HEK293 (cell line): Measurements from ENCODE around the gene ARID5A.
"Not testable (repeated sequence)": the region's sequence is repeated elsewhere in the genome, so short reads cannot be mapped to it uniquely, and the experiment has no call there.

Experiments used
- CTCF ChIA-PET: fragments of 350-600 bp; formaldehyde crosslinking; extraction: SDS; loops from one replicate; lab custom pipeline; 2021; ENCODE audit warnings: antibody characterized with exemption; lab: Yijun Ruan, JAX
- POLR2A ChIA-PET: fragments of 300-600 bp; formaldehyde crosslinking; extraction: SDS; loops from one replicate; lab custom pipeline; 2020; ENCODE audit warnings: antibody characterized with exemption, inconsistent platforms; lab: Yijun Ruan, JAX
- H3K27ac ChIP-seq: fragments of 200-500 bp; sonication (Bioruptor generic); 2 replicates; pipeline ENCODE4 v1.5.1; 2014; ENCODE audit warnings: low read depth, low read length, control low read depth, inconsistent platforms; ENCODE audit errors: extremely low read depth
- H3K36me3 ChIP-seq, 2 experiments: fragments of 200-500 bp in 1 of 2; sonication (Bioruptor generic) in 1 of 2; 1 replicate in 1 of 2; 2 replicates in 1 of 2; pipeline ENCODE4 v1.5.1; 2014 to 2017; ENCODE audit warnings: inconsistent platforms in 2 of 2, low read length in 2 of 2; ENCODE audit not compliant: control insufficient read depth in 2 of 2, insufficient read depth in 1 of 2
- H3K4me1 ChIP-seq: fragments of 200-500 bp; sonication (Bioruptor generic); 2 replicates; pipeline ENCODE4 v1.5.1; 2014; ENCODE audit warnings: mild to moderate bottlenecking, low read length, inconsistent platforms; ENCODE audit not compliant: control insufficient read depth, insufficient read depth
- H3K4me3 ChIP-seq: 2 replicates; pipeline ENCODE4 v1.5.1; 2011; ENCODE audit warnings: low read depth, mild to moderate bottlenecking, control low read depth, low read length, moderate library complexity
- H3K9me3 ChIP-seq: fragments of 200-500 bp; sonication (Bioruptor generic); 2 replicates; pipeline ENCODE4 v1.5.1; 2014; ENCODE audit warnings: low read depth, low read length, inconsistent platforms; ENCODE audit not compliant: control insufficient read depth, insufficient read depth
- HOXA7 ChIP-seq: sonication (generic); formaldehyde crosslinking; IDR thresholded peaks from 2 replicates; pipeline ENCODE4 v1.8.1; 2022; ENCODE audit warnings: missing genetic modification reagents, borderline replicate concordance
- SETDB1 ChIP-seq: IDR thresholded peaks from one replicate; pipeline ENCODE4 v1.6.1; 2017; ENCODE audit warnings: mild to moderate bottlenecking, low read length, moderate library complexity, mixed read lengths; ENCODE audit not compliant: insufficient read length
- ZBTB20 ChIP-seq: fragments of 450-650 bp; formaldehyde crosslinking; IDR thresholded peaks from 2 replicates; pipeline ENCODE4 v1.5.1; 2016; ENCODE audit warnings: missing biosample characterization, missing genetic modification characterization
- ZBTB44 ChIP-seq: fragments of 450-650 bp; IDR thresholded peaks from 2 replicates; pipeline ENCODE4 v1.5.1; 2018; ENCODE audit warnings: missing biosample characterization, mild to moderate bottlenecking, missing genetic modification characterization
- ZNF544 ChIP-seq: fragments of 450-650 bp; formaldehyde crosslinking; IDR thresholded peaks from 2 replicates; pipeline ENCODE4 v1.5.0; 2017; ENCODE audit warnings: missing biosample characterization, missing genetic modification characterization
- ZNF549 ChIP-seq: fragments of 450-650 bp; IDR thresholded peaks from 2 replicates; pipeline ENCODE4 v1.5.1; 2018; ENCODE audit warnings: missing biosample characterization, missing genetic modification characterization, mild to moderate bottlenecking, inconsistent platforms, moderate library complexity
- ZNF677 ChIP-seq: fragments of 450-650 bp; IDR thresholded peaks from 2 replicates; pipeline ENCODE4 v1.5.0; 2018; ENCODE audit warnings: missing biosample characterization, mild to moderate bottlenecking, missing genetic modification characterization, moderate library complexity
- ZNF776 ChIP-seq: fragments of 450-650 bp; formaldehyde crosslinking; IDR thresholded peaks from 2 replicates; pipeline ENCODE4 v1.5.0; 2017; ENCODE audit warnings: missing biosample characterization, missing genetic modification characterization, borderline replicate concordance
- TF ChIP-seq, protein P1 (sequence below): fragments of 450-650 bp; formaldehyde crosslinking; IDR thresholded peaks from 2 replicates; pipeline ENCODE4 v1.5.1; 2016; ENCODE audit warnings: missing biosample characterization, missing genetic modification characterization
- TF ChIP-seq, protein P2 (sequence below): IDR thresholded peaks from 2 replicates; pipeline ENCODE4 v1.6.1; 2011; ENCODE audit warnings: mild to moderate bottlenecking, low read depth, low read length, borderline replicate concordance

Gene ARID5A

DNA sequence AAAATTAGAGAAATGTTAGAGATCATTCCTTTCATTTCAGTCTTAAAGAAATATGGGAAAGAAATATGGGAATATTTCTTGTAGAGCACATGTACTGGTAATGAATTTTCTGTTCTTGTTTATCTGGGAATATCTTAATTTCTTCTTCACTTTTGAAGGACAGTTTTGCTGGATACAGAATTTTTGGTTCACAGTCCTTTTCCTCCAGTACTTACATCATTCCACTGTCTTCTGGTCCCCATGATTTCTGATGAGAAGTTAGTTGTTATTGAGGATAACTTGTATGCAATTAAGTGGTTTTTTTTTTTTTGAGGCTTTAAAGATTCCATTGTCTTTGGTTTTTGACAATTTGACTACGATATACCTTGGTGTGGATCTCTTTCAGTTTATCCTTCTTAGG is 42.4 kb upstream of the ARID5A start:
- Histone ChIP-seq H3K4me1 (no peaks in the 10 kb centered on the region), H3K36me3 (no peaks in the 10 kb centered on the region), H3K27ac (no peak overlapping the region), H3K4me3 (no peak overlapping the region), H3K9me3 (no peaks in the 10 kb centered on the region; the same call in 1 of the 2 replicates)
- ChIA-PET CTCF (interaction anchor here (3.0 kb wide), 1 partner anchor 15 kb away, joined by 14 read pairs; no protein-coding TSS in a partner anchor), POLR2A (no interaction called here)
- no peak for TF ChIP-seq ZNF776
- TF ChIP-seq SETDB1: peak; percentile 69

GRCh38 chr2:96495982-96496629 is 40.4 kb upstream of the ARID5A start:
- no peak overlapping the region for H3K27ac ChIP-seq
- TF ChIP-seq ZNF677 (peak; percentile 57; the same call in 1 of the 2 replicates), ZNF544 (tag by site-specific recombination) (no peak)
- TF ChIP-seq, all 188 proteins: peak for 1
- H3K36me3 ChIP-seq: no peaks in the 10 kb centered on the region
- no peak overlapping the region for H3K4me3 ChIP-seq
- POLR2A ChIA-PET: interaction anchor here (0.7 kb wide), 1 partner anchor 597 kb away, joined by 3 read pairs; no protein-coding TSS in a partner anchor
- no peaks in the 10 kb centered on the region for H3K4me1 ChIP-seq
- no peaks in the 10 kb centered on the region; the same call in 1 of the 2 replicates for H3K9me3 ChIP-seq
- CTCF ChIA-PET: interaction anchor here (0.8 to 3.0 kb wide), 4 partner anchors 9 to 89 kb away, joined by 3 to 14 read pairs (median 4); partner anchors contain the start of gene NEURL3

DNA sequence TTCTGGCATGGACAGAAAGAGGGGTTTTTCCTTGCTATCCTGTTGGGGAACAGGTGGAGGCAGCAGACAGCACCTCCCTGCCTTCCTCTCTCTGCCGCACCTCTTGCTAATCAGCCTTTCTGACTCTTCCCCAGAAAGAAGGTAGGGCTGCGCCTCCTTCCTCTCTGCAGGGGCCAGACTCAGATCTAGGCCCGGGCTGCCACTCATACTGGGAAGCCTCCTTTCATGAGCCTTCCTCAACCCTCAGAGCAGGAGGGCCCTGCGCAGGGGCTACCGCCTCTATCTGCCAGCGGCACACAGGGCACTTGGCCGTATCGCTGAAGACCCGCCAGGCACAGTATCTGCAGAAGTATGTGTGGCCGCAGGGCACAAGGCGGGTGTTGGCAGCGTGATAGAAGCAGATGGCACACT is 38.5 kb upstream of the ARID5A start:
- TF ChIP-seq, protein P1, sequence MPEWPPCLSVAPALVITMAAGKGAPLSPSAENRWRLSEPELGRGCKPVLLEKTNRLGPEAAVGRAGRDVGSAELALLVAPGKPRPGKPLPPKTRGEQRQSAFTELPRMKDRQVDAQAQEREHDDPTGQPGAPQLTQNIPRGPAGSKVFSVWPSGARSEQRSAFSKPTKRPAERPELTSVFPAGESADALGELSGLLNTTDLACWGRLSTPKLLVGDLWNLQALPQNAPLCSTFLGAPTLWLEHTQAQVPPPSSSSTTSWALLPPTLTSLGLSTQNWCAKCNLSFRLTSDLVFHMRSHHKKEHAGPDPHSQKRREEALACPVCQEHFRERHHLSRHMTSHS (tag by site-specific recombination): no peak
- TF ChIP-seq ZBTB20 (tag by site-specific recombination): no peak
- no peak for TF ChIP-seq ZNF549 (tag by site-specific recombination)
- TF ChIP-seq, protein P2, sequence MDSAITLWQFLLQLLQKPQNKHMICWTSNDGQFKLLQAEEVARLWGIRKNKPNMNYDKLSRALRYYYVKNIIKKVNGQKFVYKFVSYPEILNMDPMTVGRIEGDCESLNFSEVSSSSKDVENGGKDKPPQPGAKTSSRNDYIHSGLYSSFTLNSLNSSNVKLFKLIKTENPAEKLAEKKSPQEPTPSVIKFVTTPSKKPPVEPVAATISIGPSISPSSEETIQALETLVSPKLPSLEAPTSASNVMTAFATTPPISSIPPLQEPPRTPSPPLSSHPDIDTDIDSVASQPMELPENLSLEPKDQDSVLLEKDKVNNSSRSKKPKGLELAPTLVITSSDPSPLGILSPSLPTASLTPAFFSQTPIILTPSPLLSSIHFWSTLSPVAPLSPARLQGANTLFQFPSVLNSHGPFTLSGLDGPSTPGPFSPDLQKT: no peak
- TF ChIP-seq ZBTB44 (tag by site-specific recombination): no peak
- no peak for TF ChIP-seq HOXA7 (CRISPR knock-in tag)
- Histone ChIP-seq H3K9me3 (no peaks in the 10 kb centered on the region; the same call in 1 of the 2 replicates), H3K27ac (no peak overlapping the region), H3K36me3 (no peaks in the 10 kb centered on the region), H3K4me3 (no peak overlapping the region), H3K4me1 (no peaks in the 10 kb centered on the region)
- ChIA-PET CTCF (no interaction called here), POLR2A (no interaction called here)

DNA sequence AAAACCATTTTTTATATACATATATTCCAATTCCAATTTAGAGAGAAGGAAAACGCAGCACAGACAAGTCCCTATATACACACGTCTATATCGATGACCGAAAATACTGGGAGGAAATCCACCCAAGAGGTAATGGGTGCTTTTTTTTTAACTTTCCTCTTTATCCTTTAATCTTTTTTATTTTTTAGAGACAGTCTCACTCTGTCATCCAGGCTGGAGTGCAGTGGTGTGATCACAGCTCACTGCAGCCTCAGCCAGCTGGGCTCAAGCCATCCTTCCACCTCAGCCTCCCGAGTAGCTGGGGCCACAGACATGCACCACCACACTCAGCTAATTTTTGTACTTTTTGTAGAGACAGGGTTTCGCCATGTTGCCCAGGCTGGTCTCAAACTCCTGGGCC is 37.9 kb upstream of the ARID5A start:
- CTCF ChIA-PET, H3K4me3 ChIP-seq, POLR2A ChIA-PET, H3K27ac ChIP-seq, H3K36me3 ChIP-seq, H3K4me1 ChIP-seq, H3K9me3 ChIP-seq: not testable (repeated sequence)
